Measurements from ENCODE around the gene PLPPR3.
A peak's percentile ranks its signal among the peaks of the same experiment; 100 is the strongest.

The PLPPR3 gene

DNA sequence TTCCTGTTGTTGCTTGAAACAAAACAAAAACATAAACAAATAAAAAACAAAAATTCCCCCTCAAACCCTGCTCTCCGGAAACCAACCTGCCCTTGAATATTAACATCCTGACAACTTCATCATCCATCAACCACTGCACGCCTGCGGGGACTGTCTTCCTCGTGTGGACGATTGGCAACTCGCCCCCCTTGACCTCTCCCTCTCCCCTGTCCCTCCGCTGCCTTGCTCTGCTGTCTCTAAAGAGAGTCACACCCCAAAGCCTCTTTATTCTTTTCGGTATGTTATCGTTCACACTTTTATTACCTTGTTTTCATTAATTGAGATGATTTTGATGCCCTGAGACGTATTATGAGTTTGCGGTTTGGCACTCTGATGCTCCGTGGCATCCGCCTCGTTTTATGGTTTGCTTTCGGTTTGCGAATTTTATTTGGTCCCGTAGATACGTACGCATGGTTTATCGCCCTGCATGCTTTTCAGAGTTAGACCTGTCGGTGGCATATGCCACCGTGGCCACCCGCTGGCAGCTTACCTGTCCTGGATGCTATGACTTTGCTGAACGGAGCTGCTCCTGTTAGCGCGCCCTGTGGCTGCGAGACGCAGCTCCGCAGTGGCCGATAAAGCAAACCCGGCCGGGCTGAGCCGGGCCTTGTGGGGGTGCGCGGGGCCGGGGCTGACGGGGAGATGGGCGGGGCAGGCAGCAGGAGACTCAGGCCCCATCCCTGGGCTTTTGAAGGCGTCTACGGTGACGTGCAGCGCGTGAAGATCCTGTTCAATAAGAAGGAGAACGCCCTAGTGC, 13.9 kb downstream of the PLPPR3 start:
- peaks cover 57 to 88% of the 10 kb centered on the region in 2 donors for H3K36me3 ChIP-seq (ENCODE audit: control insufficient read depth in 1 of 2, insufficient read depth in 2 of 2, low read length in 2 of 2)
- no peak overlapping the region for H3K4me3 ChIP-seq (ENCODE audit: low read depth in 1 of 2, low read length in 2 of 2)
- no peaks in the 10 kb centered on the region for H3K9me3 ChIP-seq (ENCODE audit: control insufficient read depth in 1 of 2, low read length in 2 of 2)
- no peak overlapping the region for H3K27ac ChIP-seq (ENCODE audit: low read depth, low read length)
- H3K27me3 ChIP-seq (ENCODE audit: control insufficient read depth in 1 of 2, insufficient read depth in 2 of 2, low read length in 2 of 2): no peaks in the 10 kb centered on the region
- H3K9ac ChIP-seq (ENCODE audit: low read depth in 1 of 2, low read length in 2 of 2): no peak overlapping the region
- H3K4me1 ChIP-seq (ENCODE audit: control insufficient read depth in 1 of 2, insufficient read depth in 2 of 2, low read length in 2 of 2): peaks cover 0 to 6% of the 10 kb centered on the region in 2 donors

DNA sequence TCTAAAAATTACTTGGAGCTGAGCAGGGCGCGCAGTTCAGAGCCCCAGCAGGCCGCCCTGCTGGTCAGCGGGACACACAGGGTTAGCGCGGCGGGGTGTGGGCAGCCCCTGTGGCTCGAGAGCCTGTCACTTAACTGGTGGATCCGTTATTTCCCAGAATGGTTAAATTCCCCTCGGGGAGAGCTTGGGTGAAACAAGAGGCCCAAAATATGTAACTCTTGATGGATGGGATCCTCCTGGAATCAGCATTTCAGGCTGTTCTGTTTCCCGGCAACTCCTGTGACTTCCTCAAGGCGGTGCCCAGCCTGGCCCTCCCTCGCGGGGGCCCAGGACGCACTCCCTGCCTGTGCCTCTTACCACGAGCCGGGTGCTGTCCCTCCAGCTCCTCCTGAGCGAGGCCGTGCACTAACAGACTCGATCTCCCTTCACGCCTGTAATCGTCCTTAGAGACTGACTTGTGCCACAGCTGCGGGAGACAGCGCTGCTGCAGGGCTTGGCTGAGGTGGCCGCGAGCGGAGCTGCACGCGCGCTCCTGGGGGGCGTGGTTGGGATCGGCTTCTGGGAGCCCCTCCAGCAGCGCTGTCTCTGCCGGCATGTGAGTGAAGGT, 14.8 kb downstream of the PLPPR3 start:
- no peak overlapping the region for H3K9ac ChIP-seq (ENCODE audit: low read depth in 1 of 2, low read length in 2 of 2)
- peaks cover 8 to 16% of the 10 kb centered on the region in 2 donors for H3K4me1 ChIP-seq (ENCODE audit: control insufficient read depth in 1 of 2, insufficient read depth in 2 of 2, low read length in 2 of 2)
- peaks cover 57 to 88% of the 10 kb centered on the region in 2 donors for H3K36me3 ChIP-seq (ENCODE audit: control insufficient read depth in 1 of 2, insufficient read depth in 2 of 2, low read length in 2 of 2)
- no peak overlapping the region for H3K27ac ChIP-seq (ENCODE audit: low read depth, low read length)
- H3K9me3 ChIP-seq (ENCODE audit: control insufficient read depth in 1 of 2, low read length in 2 of 2): no peaks in the 10 kb centered on the region
- no peaks in the 10 kb centered on the region for H3K27me3 ChIP-seq (ENCODE audit: control insufficient read depth in 1 of 2, insufficient read depth in 2 of 2, low read length in 2 of 2)
- H3K4me3 ChIP-seq (ENCODE audit: low read depth in 1 of 2, low read length in 2 of 2): no peak overlapping the region

DNA sequence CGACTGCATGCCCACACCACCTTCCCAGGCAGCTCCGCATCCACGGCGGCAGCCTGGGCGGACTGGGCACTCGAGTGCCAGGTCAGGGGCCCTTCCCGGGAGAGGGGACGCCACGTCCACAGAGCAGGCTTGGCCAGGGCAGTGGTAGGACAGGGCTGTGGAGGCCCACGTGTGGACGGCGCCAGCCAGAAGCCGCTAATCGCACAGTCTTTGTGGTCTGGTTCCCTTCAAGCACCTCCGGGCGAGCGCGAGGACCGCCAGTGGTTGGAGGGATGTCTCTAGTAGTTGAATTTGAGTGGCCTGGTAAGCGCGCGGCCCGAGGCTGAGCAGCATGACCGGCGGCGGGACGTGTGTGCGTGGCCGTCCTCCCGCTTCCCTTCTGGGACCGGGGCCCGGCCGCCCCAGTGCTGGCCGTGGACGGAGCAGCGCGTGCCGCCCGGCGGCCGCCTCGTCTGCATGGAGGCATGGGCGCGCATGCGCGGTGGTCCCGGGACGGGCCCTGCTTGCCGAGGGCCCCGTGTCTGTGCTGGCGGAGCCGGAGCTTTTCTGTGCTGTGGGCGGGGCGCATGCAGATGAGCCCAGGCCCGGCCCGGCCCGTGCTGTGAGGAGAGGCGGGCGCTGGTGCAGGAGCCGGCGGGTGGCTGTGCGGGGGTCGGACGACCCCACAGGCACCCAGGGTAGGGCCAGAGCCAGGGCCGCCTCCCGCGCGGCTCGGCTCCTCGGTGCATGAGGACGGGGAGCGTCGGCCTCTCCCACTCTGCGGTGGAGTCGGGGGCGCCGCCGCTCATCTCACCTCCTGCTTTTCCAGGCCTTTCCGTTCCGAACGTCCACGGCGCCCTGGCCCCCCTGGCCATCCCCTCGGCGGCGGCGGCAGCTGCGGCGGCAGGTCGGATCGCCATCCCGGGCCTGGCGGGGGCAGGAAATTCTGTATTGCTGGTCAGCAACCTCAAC, 15.9 kb downstream of the PLPPR3 start:
- Histone ChIP-seq H3K27me3 (ENCODE audit: control insufficient read depth in 1 of 2, insufficient read depth in 2 of 2, low read length in 2 of 2) (no peaks in the 10 kb centered on the region), H3K27ac (ENCODE audit: low read depth, low read length) (no peak overlapping the region), H3K9me3 (ENCODE audit: control insufficient read depth in 1 of 2, low read length in 2 of 2) (no peaks in the 10 kb centered on the region), H3K4me1 (ENCODE audit: control insufficient read depth in 1 of 2, insufficient read depth in 2 of 2, low read length in 2 of 2) (peaks cover 19 to 26% of the 10 kb centered on the region in 2 donors), H3K36me3 (ENCODE audit: control insufficient read depth in 1 of 2, insufficient read depth in 2 of 2, low read length in 2 of 2) (peaks cover 50 to 77% of the 10 kb centered on the region in 2 donors), H3K4me3 (ENCODE audit: low read depth in 1 of 2, low read length in 2 of 2) (no peak overlapping the region), H3K9ac (ENCODE audit: low read depth in 1 of 2, low read length in 2 of 2) (no peak overlapping the region)

DNA sequence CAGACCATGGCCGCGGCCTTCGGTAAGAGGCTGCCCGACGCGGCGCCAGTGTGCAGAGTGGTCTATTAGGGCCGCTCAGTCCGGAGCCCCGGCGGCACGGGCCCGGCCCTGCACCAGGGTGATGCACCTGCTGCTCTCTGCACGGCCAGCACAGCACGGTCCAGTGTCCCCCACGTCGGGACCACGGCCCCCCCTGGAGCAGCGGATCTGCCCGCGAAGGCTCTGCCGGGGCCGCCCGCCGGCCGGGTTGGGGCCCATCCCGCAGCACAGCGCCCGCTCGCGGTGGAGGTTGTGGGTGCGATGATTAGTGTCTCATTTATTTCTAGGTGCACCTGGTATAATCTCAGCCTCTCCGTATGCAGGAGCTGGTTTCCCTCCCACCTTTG, 16.6 kb downstream of the PLPPR3 start:
- H3K27me3 ChIP-seq (ENCODE audit: control insufficient read depth in 1 of 2, insufficient read depth in 2 of 2, low read length in 2 of 2): no peaks in the 10 kb centered on the region

DNA sequence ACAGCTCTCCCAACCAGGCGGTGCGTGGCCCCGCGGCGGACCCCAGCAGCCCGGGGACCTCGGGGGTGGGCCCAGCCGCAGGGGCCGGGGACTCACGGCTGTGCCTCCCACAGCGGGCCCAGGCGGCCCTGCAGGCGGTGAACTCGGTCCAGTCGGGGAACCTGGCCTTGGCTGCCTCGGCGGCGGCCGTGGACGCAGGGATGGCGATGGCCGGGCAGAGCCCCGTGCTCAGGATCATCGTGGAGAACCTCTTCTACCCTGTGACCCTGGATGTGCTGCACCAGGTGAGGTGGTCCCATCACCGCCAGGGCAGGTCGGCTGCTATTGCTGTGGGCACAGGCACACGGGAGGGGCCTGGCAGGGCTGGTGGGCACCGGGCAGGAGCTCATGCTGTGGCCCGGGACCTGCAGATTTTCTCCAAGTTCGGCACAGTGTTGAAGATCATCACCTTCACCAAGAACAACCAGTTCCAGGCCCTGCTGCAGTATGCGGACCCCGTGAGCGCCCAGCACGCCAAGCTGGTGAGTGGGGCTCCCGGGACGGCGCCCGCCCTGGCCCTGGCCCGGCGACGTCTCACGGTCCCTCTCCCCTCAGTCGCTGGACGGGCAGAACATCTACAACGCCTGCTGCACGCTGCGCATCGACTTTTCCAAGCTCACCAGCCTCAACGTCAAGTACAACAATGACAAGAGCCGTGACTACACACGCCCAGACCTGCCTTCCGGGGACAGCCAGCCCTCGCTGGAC, 17.2 kb downstream of the PLPPR3 start:
- peaks cover 29 to 39% of the 10 kb centered on the region in 2 donors for H3K4me1 ChIP-seq (ENCODE audit: control insufficient read depth in 1 of 2, insufficient read depth in 2 of 2, low read length in 2 of 2)
- peaks cover 38 to 74% of the 10 kb centered on the region in 2 donors for H3K36me3 ChIP-seq (ENCODE audit: control insufficient read depth in 1 of 2, insufficient read depth in 2 of 2, low read length in 2 of 2)
- H3K27ac ChIP-seq (ENCODE audit: low read depth, low read length): no peak overlapping the region
- no peaks in the 10 kb centered on the region for H3K9me3 ChIP-seq (ENCODE audit: control insufficient read depth in 1 of 2, low read length in 2 of 2)
- H3K27me3 ChIP-seq (ENCODE audit: control insufficient read depth in 1 of 2, insufficient read depth in 2 of 2, low read length in 2 of 2): no peaks in the 10 kb centered on the region
- H3K9ac ChIP-seq (ENCODE audit: low read depth in 1 of 2, low read length in 2 of 2): no peak overlapping the region
- H3K4me3 ChIP-seq (ENCODE audit: low read depth in 1 of 2, low read length in 2 of 2): no peak overlapping the region

More for the DNA sequence above, 16.6 kb downstream of the PLPPR3 start:
- H3K9ac ChIP-seq (ENCODE audit: low read depth in 1 of 2, low read length in 2 of 2): no peak overlapping the region
- no peak overlapping the region for H3K4me3 ChIP-seq (ENCODE audit: low read depth in 1 of 2, low read length in 2 of 2)
- H3K9me3 ChIP-seq (ENCODE audit: control insufficient read depth in 1 of 2, low read length in 2 of 2): no peaks in the 10 kb centered on the region
- H3K4me1 ChIP-seq (ENCODE audit: control insufficient read depth in 1 of 2, insufficient read depth in 2 of 2, low read length in 2 of 2): peaks cover 26 to 33% of the 10 kb centered on the region in 2 donors
- H3K27ac ChIP-seq (ENCODE audit: low read depth, low read length): no peak overlapping the region
- peaks cover 43 to 76% of the 10 kb centered on the region in 2 donors for H3K36me3 ChIP-seq (ENCODE audit: control insufficient read depth in 1 of 2, insufficient read depth in 2 of 2, low read length in 2 of 2)

DNA sequence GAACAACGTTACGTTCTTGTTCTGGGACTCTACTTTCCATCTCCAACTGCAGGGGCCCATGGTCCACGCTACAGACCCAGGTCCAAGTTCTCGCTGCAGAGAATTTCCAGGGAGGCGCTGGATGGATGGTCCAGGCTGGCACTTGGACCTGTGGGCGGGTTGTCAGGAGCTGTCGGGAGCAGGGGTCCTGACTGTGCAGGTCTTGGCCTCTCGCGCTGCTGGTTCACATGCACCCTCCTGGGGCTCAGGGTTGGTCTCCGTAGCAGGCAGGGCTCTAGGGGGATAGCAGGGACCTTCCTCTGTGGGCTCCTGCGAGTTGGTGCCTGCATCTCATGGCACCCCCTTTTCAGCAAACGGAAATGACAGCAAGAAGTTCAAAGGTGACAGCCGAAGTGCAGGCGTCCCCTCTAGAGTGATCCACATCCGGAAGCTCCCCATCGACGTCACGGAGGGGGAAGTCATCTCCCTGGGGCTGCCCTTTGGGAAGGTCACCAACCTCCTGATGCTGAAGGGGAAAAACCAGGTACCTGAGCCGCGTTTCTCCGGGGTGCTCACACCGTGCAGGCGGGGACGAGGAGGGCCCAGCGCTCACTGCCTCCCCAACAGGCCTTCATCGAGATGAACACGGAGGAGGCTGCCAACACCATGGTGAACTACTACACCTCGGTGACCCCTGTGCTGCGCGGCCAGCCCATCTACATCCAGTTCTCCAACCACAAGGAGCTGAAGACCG, 17.9 kb downstream of the PLPPR3 start:
- peaks cover 35 to 46% of the 10 kb centered on the region in 2 donors for H3K4me1 ChIP-seq (ENCODE audit: control insufficient read depth in 1 of 2, insufficient read depth in 2 of 2, low read length in 2 of 2)
- H3K4me3 ChIP-seq (ENCODE audit: low read depth in 1 of 2, low read length in 2 of 2): no peak overlapping the region
- no peak overlapping the region for H3K9ac ChIP-seq (ENCODE audit: low read depth in 1 of 2, low read length in 2 of 2)
- no peak overlapping the region for H3K27ac ChIP-seq (ENCODE audit: low read depth, low read length)
- H3K9me3 ChIP-seq (ENCODE audit: control insufficient read depth in 1 of 2, low read length in 2 of 2): no peaks in the 10 kb centered on the region
- H3K36me3 ChIP-seq (ENCODE audit: control insufficient read depth in 1 of 2, insufficient read depth in 2 of 2, low read length in 2 of 2): peaks cover 34 to 70% of the 10 kb centered on the region in 2 donors
- no peaks in the 10 kb centered on the region for H3K27me3 ChIP-seq (ENCODE audit: control insufficient read depth in 1 of 2, insufficient read depth in 2 of 2, low read length in 2 of 2)

DNA sequence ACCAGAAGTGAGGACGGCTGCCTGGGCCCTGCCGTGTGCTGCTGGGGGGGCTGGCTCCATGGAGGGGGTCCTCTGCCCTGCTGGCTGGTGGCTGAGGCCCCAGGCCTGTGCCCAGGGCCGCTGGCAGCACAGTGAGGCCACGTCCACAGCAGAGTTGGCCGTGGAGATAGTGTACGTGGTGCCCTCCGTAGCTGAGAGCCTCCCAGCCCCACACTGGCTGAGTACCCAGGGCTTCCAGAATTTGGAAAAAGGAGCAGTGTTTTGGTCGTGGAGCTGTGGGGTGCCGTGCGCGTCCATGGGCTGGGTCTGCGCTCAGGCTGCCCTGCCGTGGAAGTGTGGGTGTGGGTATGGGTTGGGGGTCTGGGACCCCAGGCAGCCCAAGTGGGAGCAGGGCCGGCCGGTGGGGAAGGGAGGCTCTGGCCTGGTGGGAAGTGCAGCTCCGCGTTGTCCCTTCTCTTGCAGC, 18.6 kb downstream of the PLPPR3 start:
- Histone ChIP-seq H3K9me3 (ENCODE audit: control insufficient read depth in 1 of 2, low read length in 2 of 2) (no peaks in the 10 kb centered on the region), H3K9ac (ENCODE audit: low read depth in 1 of 2, low read length in 2 of 2) (no peak overlapping the region), H3K4me1 (ENCODE audit: control insufficient read depth in 1 of 2, insufficient read depth in 2 of 2, low read length in 2 of 2) (peaks cover 35 to 52% of the 10 kb centered on the region in 2 donors), H3K27me3 (ENCODE audit: control insufficient read depth in 1 of 2, insufficient read depth in 2 of 2, low read length in 2 of 2) (no peaks in the 10 kb centered on the region), H3K36me3 (ENCODE audit: control insufficient read depth in 1 of 2, insufficient read depth in 2 of 2, low read length in 2 of 2) (peaks cover 34 to 63% of the 10 kb centered on the region in 2 donors), H3K4me3 (ENCODE audit: low read depth in 1 of 2, low read length in 2 of 2) (no peak overlapping the region), H3K27ac (ENCODE audit: low read depth, low read length) (no peak overlapping the region)

DNA sequence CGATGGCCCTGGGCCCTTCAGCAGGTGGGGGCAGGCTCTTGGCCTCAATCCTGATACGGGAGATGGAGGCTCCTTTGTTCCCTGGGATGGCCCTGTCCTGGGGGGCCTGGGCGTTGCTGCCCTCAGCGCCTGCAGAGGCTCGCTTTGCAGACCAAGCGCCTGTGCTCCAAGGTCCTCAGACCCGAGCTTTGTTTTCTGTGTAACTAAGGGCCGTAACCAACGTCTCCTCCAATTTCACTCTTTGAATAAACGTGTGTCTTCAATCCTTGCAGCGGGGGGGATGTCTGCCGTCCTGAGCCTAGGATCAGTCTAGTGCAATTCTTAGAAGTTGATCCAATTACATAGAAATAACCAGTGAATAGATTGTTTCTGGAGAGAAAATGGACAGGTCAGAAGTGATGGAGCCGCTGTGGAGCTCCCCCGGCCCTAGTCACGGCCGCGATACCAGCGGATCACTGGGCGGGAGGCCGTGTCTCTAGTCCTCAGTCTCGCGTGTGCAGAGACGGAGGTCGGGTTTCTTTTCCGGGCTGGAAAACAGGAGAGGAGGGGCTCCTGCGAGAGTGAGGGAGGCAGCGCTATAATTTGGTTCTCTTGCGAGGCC, 19.2 kb downstream of the PLPPR3 start:
- peaks cover 30 to 58% of the 10 kb centered on the region in 2 donors for H3K36me3 ChIP-seq (ENCODE audit: control insufficient read depth in 1 of 2, insufficient read depth in 2 of 2, low read length in 2 of 2)
- H3K9ac ChIP-seq (ENCODE audit: low read depth in 1 of 2, low read length in 2 of 2): no peak overlapping the region
- H3K27ac ChIP-seq (ENCODE audit: low read depth, low read length): no peak overlapping the region
- H3K4me1 ChIP-seq (ENCODE audit: control insufficient read depth in 1 of 2, insufficient read depth in 2 of 2, low read length in 2 of 2): peaks cover 35 to 52% of the 10 kb centered on the region in 2 donors
- H3K4me3 ChIP-seq (ENCODE audit: low read depth in 1 of 2, low read length in 2 of 2): peak overlapping the region in 1 of 2 donors; percentile 46
- no peaks in the 10 kb centered on the region for H3K27me3 ChIP-seq (ENCODE audit: control insufficient read depth in 1 of 2, insufficient read depth in 2 of 2, low read length in 2 of 2)
- H3K9me3 ChIP-seq (ENCODE audit: control insufficient read depth in 1 of 2, low read length in 2 of 2): no peaks in the 10 kb centered on the region
